HG03095 (cell line): ENCODE results near the gene CTNS.

ENCODE experiments used
- ATAC-seq: cut with Tn5 transposase; IDR thresholded peaks from one replicate; pipeline ENCODE4 v1.9.1; 2021; ENCODE audit warnings: moderate library complexity; ENCODE audit not compliant: unreplicated experiment

The CTNS gene

GRCh38 chr17:3622977-3623594 lies 13.5 kb upstream of the CTNS start:
- no peak for ATAC-seq

GRCh38 chr17:3626831-3627768 lies 9.5 kb upstream of the CTNS start:
- no peak for ATAC-seq

GRCh38 chr17:3627769-3628167 lies 8.8 kb upstream of the CTNS start:
- ATAC-seq, result no peak

- ATAC-seq, result no peak
Observed at GRCh38 chr17:3630781-3631180, 5.8 kb upstream of the CTNS start.

- no peak for ATAC-seq
Observed at GRCh38 chr17:3632287-3632686, 4.3 kb upstream of the CTNS start.

GRCh38 chr17:3635474-3636153 lies 946 bp upstream of the CTNS start:
- ATAC-seq, result peak; percentile 12

GRCh38 chr17:3636908-3637373 lies 381 bp downstream of the CTNS start:
- ATAC-seq, result peak; percentile 13

- ATAC-seq, result no peak
Observed at GRCh38 chr17:3639981-3640596, 3.5 kb downstream of the CTNS start.

- ATAC-seq, result no peak
Observed at GRCh38 chr17:3641014-3641413, 4.5 kb downstream of the CTNS start.

GRCh38 chr17:3641717-3642486 lies 5.3 kb downstream of the CTNS start:
- ATAC-seq, result no peak

GRCh38 chr17:3643889-3644349 lies 7.4 kb downstream of the CTNS start:
- no peak for ATAC-seq

- no peak for ATAC-seq
Observed at GRCh38 chr17:3645310-3645709, 8.8 kb downstream of the CTNS start.

GRCh38 chr17:3647251-3647650 lies 10.7 kb downstream of the CTNS start:
- no peak for ATAC-seq

GRCh38 chr17:3647769-3648555 lies 11.4 kb downstream of the CTNS start:
- ATAC-seq, result no peak

GRCh38 chr17:3655766-3656165 lies 19.2 kb downstream of the CTNS start:
- ATAC-seq, result no peak

GRCh38 chr17:3656353-3656752 lies 19.8 kb downstream of the CTNS start:
- no peak for ATAC-seq

- ATAC-seq, result no peak
Observed at GRCh38 chr17:3656755-3657587, 20.4 kb downstream of the CTNS start.

- no peak for ATAC-seq
Observed at GRCh38 chr17:3657588-3657869, 21.0 kb downstream of the CTNS start.
